H1 (cell line): ENCODE measurements around the gene FOSB.

Experiments
- CTCF ChIP-seq, 3 experiments: IDR thresholded peaks; 1 replicate in 2 of 3; 2 replicates in 1 of 3; pipeline versions ENCODE4 v1.5.1 to v1.6.1; 2011; ENCODE audit warnings: low read length in 3 of 3, mild to moderate bottlenecking in 3 of 3, inconsistent platforms in 2 of 3, low read depth in 1 of 3, moderate library complexity in 1 of 3; ENCODE audit not compliant: insufficient read depth in 1 of 3; ENCODE audit errors: control extremely low read depth in 1 of 3
- EP300 ChIP-seq, 2 experiments: IDR thresholded peaks; 1 replicate in 1 of 2; 2 replicates in 1 of 2; pipeline ENCODE4 v1.6.1; 2011 to 2012; ENCODE audit warnings: low read depth in 2 of 2, low read length in 2 of 2, mild to moderate bottlenecking in 2 of 2, borderline replicate concordance in 1 of 2, inconsistent platforms in 1 of 2, moderate library complexity in 1 of 2
- EZH2 ChIP-seq: fragments of 200-600 bp; sonication (generic); IDR thresholded peaks from 2 replicates; pipeline ENCODE4 v1.7.1; 2012; ENCODE audit warnings: low read depth, mild to moderate bottlenecking, moderate library complexity, low read length, inconsistent platforms; ENCODE audit not compliant: severe bottlenecking
- GABPA ChIP-seq: IDR thresholded peaks from 2 replicates; pipeline ENCODE4 v1.6.1; 2011; ENCODE audit warnings: mild to moderate bottlenecking, low read length, moderate library complexity, borderline replicate concordance; ENCODE audit not compliant: insufficient read depth
- GTF2F1 ChIP-seq: IDR thresholded peaks from 2 replicates; pipeline ENCODE4 v1.6.1; 2012; ENCODE audit warnings: low read depth, low read length, improper control_type of control experiment, borderline replicate concordance
- JUND ChIP-seq: IDR thresholded peaks from 2 replicates; pipeline ENCODE4 v1.6.1; 2011; ENCODE audit warnings: mild to moderate bottlenecking, improper control_type of control experiment, low read length
- KDM1A ChIP-seq: fragments of 200-600, 300-600 bp; sonication (generic); IDR thresholded peaks from 2 replicates; pipeline ENCODE4 v1.7.1; 2016; ENCODE audit warnings: mild to moderate bottlenecking, low read length, borderline replicate concordance
- POLR2AphosphoS5 ChIP-seq: IDR thresholded peaks from 2 replicates; pipeline ENCODE4 v1.6.1; 2011; ENCODE audit warnings: low read depth, low read length
- RBBP5 ChIP-seq: IDR thresholded peaks from 2 replicates; pipeline ENCODE4 v1.7.1; 2012; ENCODE audit warnings: low read depth, mild to moderate bottlenecking, inconsistent platforms, low read length, moderate library complexity, borderline replicate concordance
- RFX5 ChIP-seq: IDR thresholded peaks from 2 replicates; pipeline ENCODE4 v1.6.1; 2011; ENCODE audit warnings: low read depth, low read length, improper control_type of control experiment, borderline replicate concordance
- RXRA ChIP-seq: IDR thresholded peaks from 2 replicates; pipeline ENCODE4 v1.6.1; 2011; ENCODE audit warnings: low read depth, mild to moderate bottlenecking, low read length, moderate library complexity; ENCODE audit not compliant: insufficient read depth
- SIN3A ChIP-seq, 2 experiments: IDR thresholded peaks in 1 of 2; conservative IDR thresholded peaks in 1 of 2; 2 replicates each; pipeline ENCODE4 v1.6.1; 2011 to 2012; ENCODE audit warnings: low read length in 2 of 2, improper control_type of control experiment in 1 of 2, low read depth in 1 of 2, mild to moderate bottlenecking in 1 of 2
- SRF ChIP-seq: IDR thresholded peaks from 2 replicates; pipeline ENCODE4 v1.6.1; 2011; ENCODE audit warnings: mild to moderate bottlenecking, low read depth, low read length, moderate library complexity

- TF ChIP-seq GTF2F1 (no peak), SIN3A (conservative IDR thresholded peaks at IDR 0.05 in 1 of 2, IDR thresholded peaks at IDR 0.05 in 1 of 2; ENCODE audit: low read depth in 1 of 2, low read length in 2 of 2) (no peak), RBBP5 (no peak), CTCF (IDR thresholded peaks at IDR 0.05; ENCODE audit: control extremely low read depth in 1 of 3, insufficient read depth in 1 of 3, low read depth in 1 of 3, low read length in 3 of 3) (no peak), EP300 (IDR thresholded peaks at IDR 0.05; ENCODE audit: borderline replicate concordance in 1 of 2, low read depth in 2 of 2, low read length in 2 of 2) (no peak), POLR2AphosphoS5 (no peak), EZH2 (no peak), KDM1A (no peak), SRF (no peak), RFX5 (no peak), RXRA (no peak), JUND (no peak), GABPA (no peak)
Observed at GRCh38 chr19:45446944-45447343, 20.9 kb upstream of the FOSB start.
